Parathyroid adenoma (tissue), 2 donors: ENCODE measurements around the gene BTN1A1.

Experiments
- H2AFZ ChIP-seq: fragments of 300-600 bp; sonication (generic); one replicate; pipeline ENCODE4 v1.7.0; 2017; ENCODE audit warnings: antibody characterized with exemption, mild to moderate bottlenecking
- H3K27ac ChIP-seq: fragments of 300-600 bp; sonication (generic); one replicate; pipeline ENCODE4 v1.7.0; 2017
- H3K27me3 ChIP-seq: fragments of 300-600 bp; sonication (generic); one replicate; pipeline ENCODE4 v1.7.0; 2017; ENCODE audit warnings: low read length; ENCODE audit not compliant: control insufficient read depth, insufficient read depth
- H3K36me3 ChIP-seq: fragments of 300-600 bp; sonication (generic); one replicate; pipeline ENCODE4 v1.7.0; 2017; ENCODE audit warnings: low read length; ENCODE audit not compliant: control insufficient read depth, insufficient read depth
- H3K4me1 ChIP-seq: fragments of 300-600 bp; sonication (generic); one replicate; pipeline ENCODE4 v1.7.0; 2017; ENCODE audit warnings: control low read depth
- H3K4me2 ChIP-seq: fragments of 300-600 bp; sonication (generic); one replicate; pipeline ENCODE4 v1.7.0; 2017; ENCODE audit warnings: low read length
- H3K4me3 ChIP-seq: fragments of 300-600 bp; sonication (generic); one replicate; pipeline ENCODE4 v1.7.0; 2017; ENCODE audit warnings: low read depth, low read length
- H3K79me2 ChIP-seq: fragments of 300-600 bp; sonication (generic); one replicate; pipeline ENCODE4 v1.7.0; 2017; ENCODE audit warnings: control low read depth
- H3K9ac ChIP-seq: fragments of 300-600 bp; sonication (generic); one replicate; pipeline ENCODE4 v1.7.0; 2017; ENCODE audit warnings: mild to moderate bottlenecking
- H3K9me3 ChIP-seq: fragments of 300-600 bp; sonication (generic); one replicate; pipeline ENCODE4 v1.7.0; 2017; ENCODE audit warnings: low read length; ENCODE audit not compliant: control insufficient read depth
- TF ChIP-seq, protein P1 (sequence below): fragments of 300-600 bp; sonication (generic); IDR thresholded peaks from one replicate; pipeline ENCODE4 v1.7.0; 2017; ENCODE audit warnings: antibody characterized with exemption, mild to moderate bottlenecking
- donor health status: primary hyperparathyroidism.

BTN1A1 gene

DNA sequence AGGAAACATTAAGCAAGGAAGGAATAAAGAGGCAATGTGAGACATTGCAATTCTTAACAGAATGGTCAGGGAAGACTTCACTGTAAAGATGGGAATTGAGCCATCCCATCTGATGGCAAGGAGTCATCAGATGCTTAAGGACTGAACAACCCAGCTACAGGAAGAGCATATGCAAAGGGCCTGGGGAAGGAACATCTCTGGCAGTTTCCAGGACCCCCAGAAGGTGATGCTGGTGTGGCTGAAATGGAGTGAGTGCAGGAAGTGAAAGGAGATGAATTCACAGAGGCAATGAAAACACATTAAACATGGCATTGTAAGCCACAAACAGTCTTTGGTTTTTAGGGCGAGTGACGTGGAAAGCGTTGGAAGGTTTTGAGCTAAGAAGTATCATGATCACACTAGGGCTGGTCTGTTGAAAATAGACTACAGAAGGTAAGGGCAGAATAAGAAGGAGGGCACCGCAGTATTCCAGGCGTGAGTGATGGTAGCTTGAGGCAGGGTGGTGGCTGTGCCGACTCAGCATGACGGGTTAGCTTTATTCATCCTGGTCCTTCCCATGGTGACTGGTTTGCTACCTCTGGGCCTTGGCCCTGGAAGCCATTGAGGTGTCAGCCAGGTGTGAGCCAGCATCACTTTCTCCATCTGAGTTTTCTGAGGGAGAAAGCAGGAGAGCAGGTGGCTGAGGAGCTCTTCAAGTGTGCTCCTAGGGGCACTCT is 35.5 kb upstream of the BTN1A1 start:
- peaks cover 3% of the 10 kb centered on the region for H3K4me1 ChIP-seq
- H3K9me3 ChIP-seq = no peaks in the 10 kb centered on the region
- H3K9ac ChIP-seq = no peak overlapping the region
- no peak overlapping the region for H2AFZ ChIP-seq
- H3K4me3 ChIP-seq = no peak overlapping the region
- H3K36me3 ChIP-seq = no peaks in the 10 kb centered on the region
- TF ChIP-seq, protein P1, sequence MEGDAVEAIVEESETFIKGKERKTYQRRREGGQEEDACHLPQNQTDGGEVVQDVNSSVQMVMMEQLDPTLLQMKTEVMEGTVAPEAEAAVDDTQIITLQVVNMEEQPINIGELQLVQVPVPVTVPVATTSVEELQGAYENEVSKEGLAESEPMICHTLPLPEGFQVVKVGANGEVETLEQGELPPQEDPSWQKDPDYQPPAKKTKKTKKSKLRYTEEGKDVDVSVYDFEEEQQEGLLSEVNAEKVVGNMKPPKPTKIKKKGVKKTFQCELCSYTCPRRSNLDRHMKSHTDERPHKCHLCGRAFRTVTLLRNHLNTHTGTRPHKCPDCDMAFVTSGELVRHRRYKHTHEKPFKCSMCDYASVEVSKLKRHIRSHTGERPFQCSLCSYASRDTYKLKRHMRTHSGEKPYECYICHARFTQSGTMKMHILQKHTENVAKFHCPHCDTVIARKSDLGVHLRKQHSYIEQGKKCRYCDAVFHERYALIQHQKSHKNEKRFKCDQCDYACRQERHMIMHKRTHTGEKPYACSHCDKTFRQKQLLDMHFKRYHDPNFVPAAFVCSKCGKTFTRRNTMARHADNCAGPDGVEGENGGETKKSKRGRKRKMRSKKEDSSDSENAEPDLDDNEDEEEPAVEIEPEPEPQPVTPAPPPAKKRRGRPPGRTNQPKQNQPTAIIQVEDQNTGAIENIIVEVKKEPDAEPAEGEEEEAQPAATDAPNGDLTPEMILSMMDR = no peak
- H3K79me2 ChIP-seq = peaks cover 3% of the 10 kb centered on the region
- H3K27ac ChIP-seq = no peak overlapping the region
- no peak overlapping the region for H3K4me2 ChIP-seq
- H3K27me3 ChIP-seq = no peaks in the 10 kb centered on the region

DNA sequence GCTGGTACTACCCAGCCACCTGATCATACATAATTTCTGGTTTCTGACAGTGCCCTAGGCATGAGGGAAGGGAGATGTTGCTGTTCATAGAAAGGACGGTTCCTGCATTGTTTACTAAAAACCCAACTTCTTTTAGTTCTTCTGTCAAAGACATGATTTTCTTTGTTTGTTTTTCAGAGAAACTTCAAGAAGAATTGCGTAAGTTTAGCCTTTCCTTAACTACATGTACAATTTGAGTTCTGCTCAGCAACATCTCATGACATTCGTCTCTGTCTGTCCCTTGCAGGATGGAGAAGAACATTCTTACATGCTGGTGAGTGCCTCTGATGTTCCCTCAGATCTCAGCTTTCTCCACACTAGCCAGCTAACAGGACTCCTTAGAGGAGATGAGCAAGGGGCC is 34.3 kb upstream of the BTN1A1 start:
- H3K36me3 ChIP-seq = no peaks in the 10 kb centered on the region

DNA sequence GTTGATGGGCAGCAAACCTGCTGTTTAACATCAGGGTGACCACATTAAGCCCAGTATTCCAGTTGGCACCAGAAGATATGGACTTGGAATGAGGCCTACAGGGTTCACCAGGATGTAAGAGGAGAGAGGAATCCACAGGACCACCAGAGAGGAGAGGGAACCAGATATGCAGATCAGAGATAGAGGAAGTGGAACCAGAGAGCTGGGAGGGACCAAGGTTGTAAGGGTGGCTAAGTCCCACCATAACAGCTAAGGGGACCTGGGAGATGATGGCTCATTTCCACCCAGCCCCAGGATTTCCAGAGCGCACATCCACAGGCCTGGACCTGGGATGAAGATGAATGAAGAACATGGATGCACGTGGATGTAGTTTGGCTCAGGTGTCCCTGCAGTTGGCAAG is 31.3 kb upstream of the BTN1A1 start:
- Histone ChIP-seq H3K79me2 (no peaks in the 10 kb centered on the region), H3K9ac (no peak overlapping the region), H3K4me1 (no peaks in the 10 kb centered on the region), H3K4me2 (no peak overlapping the region), H3K9me3 (no peaks in the 10 kb centered on the region), H2AFZ (no peak overlapping the region), H3K4me3 (no peak overlapping the region), H3K27ac (no peak overlapping the region), H3K27me3 (no peaks in the 10 kb centered on the region), H3K36me3 (no peaks in the 10 kb centered on the region)
- TF ChIP-seq, protein P1 = no peak

More for the DNA sequence above, 34.3 kb upstream of the BTN1A1 start:
- H3K9ac ChIP-seq = no peak overlapping the region
- H2AFZ ChIP-seq = no peak overlapping the region
- no peaks in the 10 kb centered on the region for H3K9me3 ChIP-seq
- TF ChIP-seq, protein P1 = no peak
- no peak overlapping the region for H3K4me2 ChIP-seq
- H3K79me2 ChIP-seq = no peaks in the 10 kb centered on the region
- no peak overlapping the region for H3K27ac ChIP-seq
- no peak overlapping the region for H3K4me3 ChIP-seq
- H3K27me3 ChIP-seq = no peaks in the 10 kb centered on the region
- peaks cover 3% of the 10 kb centered on the region for H3K4me1 ChIP-seq

DNA sequence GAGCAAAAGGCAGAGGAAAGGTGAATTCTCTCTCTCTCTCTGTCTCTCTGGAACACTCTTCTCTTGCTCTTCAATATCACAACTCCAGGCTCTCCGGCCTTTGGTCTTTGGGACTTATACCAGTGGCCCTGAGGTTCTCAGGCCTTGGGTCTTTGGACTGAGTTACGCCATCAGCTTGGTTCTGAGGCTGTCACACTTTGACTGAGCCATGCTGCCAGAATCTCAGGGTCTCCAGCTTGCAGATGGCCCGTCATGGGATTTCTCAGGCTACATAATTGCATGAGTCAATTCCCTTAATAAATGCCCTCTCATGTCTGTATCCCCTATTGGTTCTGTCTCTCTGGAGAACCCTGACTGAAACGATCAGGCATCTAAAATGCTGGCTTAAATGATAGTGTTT is 29.5 kb upstream of the BTN1A1 start:
- TF ChIP-seq, protein P1 = no peak

DNA sequence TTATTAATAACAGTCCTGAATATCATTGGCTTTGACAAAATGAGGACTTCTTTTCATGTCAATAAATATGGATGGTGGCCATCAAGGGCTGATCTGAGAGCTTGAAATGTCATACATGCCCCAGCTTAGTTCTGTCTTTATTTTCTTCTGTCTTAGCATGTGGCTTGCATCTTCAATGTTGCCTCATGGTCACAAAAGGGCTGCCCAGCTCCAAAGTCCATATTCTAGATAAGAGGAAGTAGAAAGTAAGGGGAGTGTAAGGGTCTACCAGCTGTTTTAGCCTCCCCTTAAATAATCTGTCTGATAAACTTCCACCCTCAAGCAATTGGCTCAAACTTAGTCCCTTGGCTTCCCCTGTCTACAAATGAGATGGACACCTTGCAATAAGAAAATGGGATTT is 28.1 kb upstream of the BTN1A1 start:
- TF ChIP-seq, protein P1 = no peak
- Histone ChIP-seq H3K4me2 (no peak overlapping the region), H3K27me3 (no peaks in the 10 kb centered on the region), H3K4me1 (peaks cover 4% of the 10 kb centered on the region), H2AFZ (no peak overlapping the region), H3K9me3 (no peaks in the 10 kb centered on the region), H3K27ac (no peak overlapping the region), H3K9ac (no peak overlapping the region), H3K4me3 (no peak overlapping the region), H3K36me3 (no peaks in the 10 kb centered on the region), H3K79me2 (no peaks in the 10 kb centered on the region)

More for the DNA sequence above, 29.5 kb upstream of the BTN1A1 start:
- Histone ChIP-seq H3K36me3 (no peaks in the 10 kb centered on the region), H3K27me3 (no peaks in the 10 kb centered on the region), H3K4me2 (no peak overlapping the region), H3K79me2 (no peaks in the 10 kb centered on the region), H3K9me3 (no peaks in the 10 kb centered on the region), H2AFZ (no peak overlapping the region), H3K4me1 (peaks cover 4% of the 10 kb centered on the region), H3K27ac (no peak overlapping the region), H3K4me3 (no peak overlapping the region), H3K9ac (no peak overlapping the region)
